Right atrium auricular region (tissue), 2 donors: Measurements from ENCODE around the gene SETD1B. TPM values are rescaled to one million over a fixed set of nuclear protein-coding genes. Genes with fewer than 3 reads are reported as not detected.
"Not testable (repeated sequence)": the region's sequence is repeated elsewhere in the genome, so short reads cannot be mapped to it uniquely, and the experiment has no call there.

ENCODE experiments used
- DNase-seq: peaks from one replicate; pipeline ENCODE4 v3.0.0-alpha.2; 2019; ENCODE audit warnings: low spot score
- H3K27ac ChIP-seq, 2 donors: fragments of 200-600 bp; sonication (generic); 1 replicate in 1 of 2; 2 replicates in 1 of 2; pipeline ENCODE4 v1.5.1; 2016 to 2019
- H3K27me3 ChIP-seq, 2 donors: fragments of 200-600 bp; sonication (generic); one replicate each; pipeline versions ENCODE4 v1.5.1 to v1.6.0; 2017 to 2019
- H3K36me3 ChIP-seq: fragments of 200-600 bp; sonication (generic); one replicate; pipeline ENCODE4 v1.5.1; 2016
- H3K4me1 ChIP-seq, 2 donors: fragments of 200-600 bp; sonication (generic); one replicate each; pipeline versions ENCODE4 v1.5.1 to v1.6.0; 2017 to 2019
- H3K4me3 ChIP-seq, 2 donors: fragments of 200-600 bp; sonication (generic); 1 replicate in 1 of 2; 2 replicates in 1 of 2; pipeline ENCODE4 v1.5.1; 2017 to 2019; ENCODE audit warnings: mild to moderate bottlenecking in 1 of 2, moderate library complexity in 1 of 2
- H3K9me3 ChIP-seq, 2 donors: fragments of 200-600 bp; sonication (generic); one replicate each; pipeline ENCODE4 v1.5.1; 2019
- total RNA-seq, 2 donors: library from RNA; depleted of rRNA; stranded (reverse); fragments of >200 nt; gene quantifications; one replicate each; pipeline ENCODE4 v1.1.0, GENCODE V29; 2016
- TF ChIP-seq, protein P1 (sequence below), 2 donors: fragments of 200-600 bp; sonication (generic); IDR thresholded peaks; one replicate each; pipeline ENCODE4 v1.5.1; 2019; ENCODE audit warnings: antibody characterized with exemption in 2 of 2

SETD1B gene
- total RNA-seq, 2 donors from 2014 or later, result 6.0 to 9.3 TPM

GRCh38 chr12:121871467-121871866 lies 67.7 kb downstream of the SETD1B start:
- Histone ChIP-seq H3K9me3 (no peaks in the 10 kb centered on the region), H3K4me3 (no peak overlapping the region), H3K27me3 (no peaks in the 10 kb centered on the region), H3K4me1 (no peaks in the 10 kb centered on the region), H3K27ac (no peak overlapping the region), H3K36me3 (no peaks in the 10 kb centered on the region)
- TF ChIP-seq, protein P1, sequence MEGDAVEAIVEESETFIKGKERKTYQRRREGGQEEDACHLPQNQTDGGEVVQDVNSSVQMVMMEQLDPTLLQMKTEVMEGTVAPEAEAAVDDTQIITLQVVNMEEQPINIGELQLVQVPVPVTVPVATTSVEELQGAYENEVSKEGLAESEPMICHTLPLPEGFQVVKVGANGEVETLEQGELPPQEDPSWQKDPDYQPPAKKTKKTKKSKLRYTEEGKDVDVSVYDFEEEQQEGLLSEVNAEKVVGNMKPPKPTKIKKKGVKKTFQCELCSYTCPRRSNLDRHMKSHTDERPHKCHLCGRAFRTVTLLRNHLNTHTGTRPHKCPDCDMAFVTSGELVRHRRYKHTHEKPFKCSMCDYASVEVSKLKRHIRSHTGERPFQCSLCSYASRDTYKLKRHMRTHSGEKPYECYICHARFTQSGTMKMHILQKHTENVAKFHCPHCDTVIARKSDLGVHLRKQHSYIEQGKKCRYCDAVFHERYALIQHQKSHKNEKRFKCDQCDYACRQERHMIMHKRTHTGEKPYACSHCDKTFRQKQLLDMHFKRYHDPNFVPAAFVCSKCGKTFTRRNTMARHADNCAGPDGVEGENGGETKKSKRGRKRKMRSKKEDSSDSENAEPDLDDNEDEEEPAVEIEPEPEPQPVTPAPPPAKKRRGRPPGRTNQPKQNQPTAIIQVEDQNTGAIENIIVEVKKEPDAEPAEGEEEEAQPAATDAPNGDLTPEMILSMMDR (IDR thresholded peaks at IDR 0.05), result no peak
- DNase-seq, result no peak

GRCh38 chr12:121872546-121873215 lies 68.9 kb downstream of the SETD1B start:
- H3K27me3 ChIP-seq, result no peaks in the 10 kb centered on the region
- no peak overlapping the region for H3K4me3 ChIP-seq
- H3K4me1 ChIP-seq, result no peaks in the 10 kb centered on the region
- TF ChIP-seq, protein P1 (IDR thresholded peaks at IDR 0.05), result no peak
- H3K9me3 ChIP-seq, result no peaks in the 10 kb centered on the region
- H3K36me3 ChIP-seq, result no peaks in the 10 kb centered on the region
- DNase-seq, result peak; percentile 65
- peak overlapping the region in 1 of 2 donors; percentile 0 for H3K27ac ChIP-seq

GRCh38 chr12:121873216-121873569 lies 69.4 kb downstream of the SETD1B start:
- H3K4me1 ChIP-seq, result no peaks in the 10 kb centered on the region
- H3K4me3 ChIP-seq, result no peak overlapping the region
- TF ChIP-seq, protein P1 (IDR thresholded peaks at IDR 0.05), result no peak
- peak overlapping the region in 1 of 2 donors; percentile 0 for H3K27ac ChIP-seq
- DNase-seq, result peak; percentile 61
- H3K27me3 ChIP-seq, result no peaks in the 10 kb centered on the region
- H3K9me3 ChIP-seq, result no peaks in the 10 kb centered on the region
- H3K36me3 ChIP-seq, result no peaks in the 10 kb centered on the region

- Histone ChIP-seq H3K9me3 (no peaks in the 10 kb centered on the region), H3K27me3 (no peaks in the 10 kb centered on the region), H3K4me3 (no peak overlapping the region), H3K27ac (no peak overlapping the region), H3K36me3 (no peaks in the 10 kb centered on the region), H3K4me1 (no peaks in the 10 kb centered on the region)
- TF ChIP-seq, protein P1 (IDR thresholded peaks at IDR 0.05), result no peak
- no peak for DNase-seq
These were observed 70.3 kb downstream of the SETD1B start for GRCh38 chr12:121874071-121874470.

DNA sequence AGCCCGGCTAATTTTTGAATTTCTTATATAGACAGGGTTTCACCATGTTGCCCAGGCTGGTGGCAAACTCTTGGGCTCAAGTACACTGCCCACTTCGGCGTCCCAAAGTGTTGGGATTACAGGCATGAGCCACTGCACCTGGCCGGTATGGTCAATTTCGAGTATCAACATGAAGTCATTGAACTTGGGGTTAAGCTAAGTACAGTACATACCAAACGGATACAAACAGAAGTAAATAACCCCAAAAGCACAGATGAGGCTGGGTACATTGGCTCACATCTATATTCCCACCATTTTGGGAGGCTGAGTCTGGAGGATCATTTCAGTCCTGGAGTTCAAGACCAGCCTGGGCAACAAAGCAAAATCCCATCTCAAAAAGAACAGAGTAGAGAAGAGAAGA lies 71.8 kb downstream of the SETD1B start:
- Histone ChIP-seq H3K27me3 (no peaks in the 10 kb centered on the region), H3K9me3 (no peaks in the 10 kb centered on the region), H3K4me3 (no peak overlapping the region), H3K4me1 (no peaks in the 10 kb centered on the region), H3K27ac (no peak overlapping the region), H3K36me3 (no peaks in the 10 kb centered on the region)
- TF ChIP-seq, protein P1 (IDR thresholded peaks at IDR 0.05), result no peak
- DNase-seq, result no peak

- not testable (repeated sequence) for H3K4me1 ChIP-seq, DNase-seq, H3K4me3 ChIP-seq, H3K9me3 ChIP-seq, H3K27me3 ChIP-seq, H3K27ac ChIP-seq, H3K36me3 ChIP-seq
These were observed 72.3 kb downstream of the SETD1B start for GRCh38 chr12:121876080-121876447.

Other genes with a start within 250 kb of the SETD1B start
- gene KDM2B, start 223.0 kb upstream of the SETD1B start, total RNA-seq, result 10 to 100 TPM in 1 of 2 donors, 1 to 10 TPM in 1; 9.5 to 10.8 TPM
- gene ORAI1, start 177.5 kb upstream of the SETD1B start, total RNA-seq, result 1 to 10 TPM; 6.8 to 8.3 TPM
- gene MORN3, start 134.4 kb upstream of the SETD1B start, total RNA-seq, result under 1 TPM in 1 of 2 donors, not detected in 1; 0.35 TPM
- 1 to 10 TPM; 3.3 to 4.7 TPM for gene TMEM120B, start 91.3 kb upstream of the SETD1B start, total RNA-seq
- 10 to 100 TPM in 1 of 2 donors, 1 to 10 TPM in 1; 7.3 to 21.9 TPM for gene RHOF, start 10.3 kb upstream of the SETD1B start, total RNA-seq
- gene HPD, start 54.9 kb downstream of the SETD1B start, total RNA-seq, result 1 to 10 TPM in 1 of 2 donors, under 1 TPM in 1; 0.39 to 1.3 TPM
- gene PSMD9, start 84.8 kb downstream of the SETD1B start, total RNA-seq, result 10 to 100 TPM; 33.2 to 59.2 TPM
- 1 to 10 TPM; 1.0 to 2.2 TPM for gene CFAP251, start 114.6 kb downstream of the SETD1B start, total RNA-seq
- 10 to 100 TPM; 11.5 to 21.2 TPM for gene BCL7A, start 217.9 kb downstream of the SETD1B start, total RNA-seq